ENCODE data around the gene XRCC3.
A peak's percentile ranks its signal among the peaks of the same experiment; 100 is the strongest.

XRCC3 gene

DNA sequence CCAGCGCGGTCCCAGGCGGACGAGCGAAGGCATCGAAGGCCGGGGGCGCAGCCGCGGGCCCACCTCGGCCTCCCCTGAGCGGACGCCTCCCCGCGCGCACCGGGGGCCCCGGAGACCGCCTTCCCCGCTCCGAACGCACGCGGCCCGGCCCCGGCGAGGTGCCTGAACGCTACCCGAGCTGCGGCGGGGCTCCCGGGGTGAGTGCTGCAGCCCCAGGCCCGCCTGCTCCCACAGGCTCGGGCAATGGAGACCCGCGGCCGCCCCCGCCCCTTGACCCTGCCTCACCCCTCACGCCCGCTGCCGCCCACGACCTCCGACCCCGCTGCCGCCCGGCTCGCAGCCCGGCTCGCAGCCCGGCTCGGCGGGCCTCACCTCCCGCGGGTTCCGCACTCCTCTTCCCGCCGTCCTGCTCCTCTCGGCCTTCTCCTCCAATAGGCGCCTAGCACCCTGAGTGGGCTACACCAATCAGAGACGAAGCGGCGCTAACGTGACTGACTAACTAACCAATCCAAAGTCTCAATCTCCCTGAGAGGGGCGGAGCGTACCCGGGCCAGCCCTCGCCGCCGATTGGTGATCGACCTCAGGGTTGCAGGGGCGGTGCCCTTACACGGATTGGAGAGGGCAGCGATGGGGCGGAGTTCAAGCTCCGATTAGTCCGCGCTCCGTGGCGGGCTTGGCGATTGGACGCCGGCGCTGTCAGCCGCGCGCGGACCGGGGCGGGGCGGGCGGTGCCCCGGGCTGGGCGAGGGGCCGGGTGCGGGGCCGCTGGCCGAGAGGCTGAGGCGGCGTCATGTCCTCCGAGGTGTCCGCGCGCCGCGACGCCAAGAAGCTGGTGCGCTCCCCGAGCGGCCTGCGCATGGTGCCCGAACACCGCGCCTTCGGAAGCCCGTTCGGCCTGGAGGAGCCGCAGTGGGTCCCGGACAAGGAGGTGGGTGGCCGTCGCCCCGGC, at the start of gene XRCC3, which contains the start of gene ZFYVE21:
TSS of gene XRCC3 (minus strand) at position 400 of the 949 bp plus-strand sequence. CDS start 4,364 bp downstream, outside the sequence.
TSS of gene ZFYVE21 (plus strand) at position 759 of the 949 bp plus-strand sequence. CDS start at position 791, 32 bp downstream.
- DNase-seq = peak; percentile 100

DNA sequence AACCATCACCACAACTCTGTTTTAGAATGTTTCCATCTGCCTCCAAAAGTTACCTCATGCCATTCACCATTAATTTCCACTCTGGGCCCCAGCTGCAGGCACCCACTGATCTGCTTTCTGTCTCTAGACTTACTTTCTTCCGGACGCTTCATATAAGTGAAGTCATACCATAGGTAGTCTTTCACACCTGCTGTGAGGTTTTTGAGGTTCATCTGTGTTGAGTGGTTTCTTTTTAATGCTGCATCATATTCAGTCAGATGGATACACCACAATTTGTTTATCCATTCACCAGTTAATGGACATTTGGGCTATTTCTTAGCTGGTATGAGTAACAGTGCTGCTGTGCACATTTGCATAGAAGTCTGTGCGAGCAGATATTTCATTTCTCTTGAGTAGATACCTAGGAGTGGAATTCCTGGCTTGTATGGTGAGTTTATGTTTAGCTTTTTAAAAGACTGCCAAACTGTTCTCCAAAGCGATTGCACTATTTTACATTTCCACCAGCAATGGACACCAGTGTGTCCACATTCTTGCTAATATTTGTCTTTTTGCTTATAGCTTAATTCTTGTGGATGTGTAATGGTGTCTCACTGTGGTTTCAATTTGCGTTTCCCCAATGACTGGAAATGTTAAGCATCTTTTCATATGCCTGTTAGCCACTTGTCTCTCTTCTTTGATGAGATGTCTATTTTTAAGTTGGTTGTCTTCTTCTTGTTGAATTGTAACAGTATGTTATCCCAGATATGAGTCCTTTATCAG, 48.7 kb upstream of the XRCC3 start:
- no peak for DNase-seq

DNA sequence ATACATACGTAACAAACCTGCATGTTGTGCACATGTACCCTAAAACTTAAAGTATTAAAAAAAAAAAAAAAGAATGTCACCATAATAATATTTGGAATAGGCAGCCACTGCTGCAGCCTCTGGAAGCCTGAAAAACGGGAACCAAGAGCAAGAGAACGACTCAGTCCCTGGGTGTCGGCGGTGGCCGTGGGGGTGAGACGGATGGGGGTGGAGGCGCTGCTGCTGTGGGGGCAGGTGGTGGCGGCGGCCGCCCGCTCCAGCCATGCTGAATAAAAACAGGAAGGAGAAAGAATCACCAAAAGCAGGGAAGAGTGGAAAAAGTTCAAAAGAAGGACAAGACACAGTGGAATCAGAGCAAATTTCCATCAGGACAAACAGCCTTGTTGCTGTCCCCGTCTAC, 47.3 kb upstream of the XRCC3 start:
- no peak for DNase-seq

DNA sequence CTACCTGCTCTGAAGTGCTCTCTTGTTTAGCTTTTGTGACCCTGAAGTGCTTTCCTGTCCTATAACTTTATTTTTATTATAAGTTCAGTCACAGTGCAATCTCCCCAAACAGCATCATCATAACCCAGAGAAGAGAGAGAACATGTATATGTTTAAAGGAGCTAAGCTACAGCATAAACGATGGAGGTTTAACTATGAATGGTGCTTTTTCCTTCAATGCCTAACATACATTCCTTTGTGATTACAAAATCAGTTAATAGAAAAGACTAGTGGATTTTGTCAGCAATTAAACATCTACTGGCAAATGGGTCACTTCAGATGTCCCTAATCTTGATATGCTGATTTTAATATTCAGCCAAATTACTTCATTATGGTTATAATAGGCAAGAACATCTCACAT, 46.8 kb upstream of the XRCC3 start:
- no peak for DNase-seq

DNA sequence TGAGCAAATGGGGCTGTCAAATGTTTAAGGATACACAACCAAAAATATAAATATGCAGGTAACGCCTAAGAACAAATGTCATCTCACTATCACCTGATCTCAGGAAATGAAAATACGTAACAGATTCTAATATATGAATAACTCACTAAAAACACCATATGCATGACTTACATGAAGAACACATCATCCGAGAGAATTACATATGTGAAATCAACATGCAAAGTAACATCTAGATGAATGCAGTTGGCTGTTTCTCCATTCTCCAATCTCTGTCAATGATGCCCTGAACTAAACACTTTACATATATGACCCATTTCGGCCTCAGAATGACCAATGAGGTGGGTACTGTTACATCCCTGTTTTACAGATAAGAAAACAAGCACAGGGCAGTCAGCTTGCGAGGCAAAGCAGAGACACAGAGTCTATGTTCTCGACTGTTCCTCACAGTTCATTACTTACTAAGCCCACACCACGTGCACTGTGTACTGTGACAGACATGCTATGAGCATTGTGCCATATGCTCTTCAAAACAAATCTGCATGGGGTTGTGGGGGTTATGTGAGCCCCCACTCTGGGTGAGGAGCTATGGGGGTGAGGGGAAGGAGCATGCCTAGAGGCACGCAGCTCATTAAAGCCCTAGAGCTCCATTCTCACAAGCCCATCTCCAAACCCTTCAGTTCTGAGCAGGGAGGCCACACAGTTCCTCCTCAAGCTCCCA, 43.0 kb upstream of the XRCC3 start:
- no peak for DNase-seq

DNA sequence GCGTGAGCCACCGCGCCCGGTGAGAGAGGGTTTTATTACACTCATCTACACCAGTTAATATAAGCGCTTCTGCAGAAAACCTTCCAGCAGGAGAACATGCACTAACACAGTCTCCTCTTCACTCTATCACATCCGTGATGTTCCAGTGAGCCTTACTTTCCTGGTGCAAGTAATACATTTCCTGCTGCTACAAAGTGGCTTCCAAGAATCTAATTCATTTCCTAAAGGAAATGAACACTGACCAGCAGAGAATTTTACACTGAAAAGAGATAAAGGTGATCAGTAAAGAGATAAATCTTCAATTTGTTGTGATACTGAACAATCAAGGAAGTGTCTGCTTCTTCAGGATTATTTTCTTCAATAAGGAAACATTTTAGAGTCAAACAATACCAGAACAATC, 39.8 kb upstream of the XRCC3 start:
- DNase-seq = no peak

DNA sequence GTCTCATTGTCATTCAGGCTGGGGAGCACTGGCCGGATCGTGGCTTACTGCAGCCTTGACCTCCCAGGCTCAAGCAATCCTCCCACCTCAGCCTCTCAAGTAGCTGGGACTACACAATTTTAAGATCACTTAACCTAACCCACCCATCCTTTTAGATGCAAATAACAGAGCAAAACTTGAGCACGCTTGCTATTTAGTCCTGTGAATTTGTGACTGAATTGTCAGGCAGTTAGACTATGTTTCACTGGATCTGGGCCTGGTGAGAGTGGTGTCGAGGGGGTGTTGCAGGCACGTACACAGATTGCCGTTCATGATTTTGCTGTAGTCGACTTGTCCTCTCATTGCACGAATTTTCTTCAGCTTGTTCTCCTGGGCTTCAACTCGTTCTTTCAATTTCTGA, 38.5 kb upstream of the XRCC3 start:
- no peak for DNase-seq

DNA sequence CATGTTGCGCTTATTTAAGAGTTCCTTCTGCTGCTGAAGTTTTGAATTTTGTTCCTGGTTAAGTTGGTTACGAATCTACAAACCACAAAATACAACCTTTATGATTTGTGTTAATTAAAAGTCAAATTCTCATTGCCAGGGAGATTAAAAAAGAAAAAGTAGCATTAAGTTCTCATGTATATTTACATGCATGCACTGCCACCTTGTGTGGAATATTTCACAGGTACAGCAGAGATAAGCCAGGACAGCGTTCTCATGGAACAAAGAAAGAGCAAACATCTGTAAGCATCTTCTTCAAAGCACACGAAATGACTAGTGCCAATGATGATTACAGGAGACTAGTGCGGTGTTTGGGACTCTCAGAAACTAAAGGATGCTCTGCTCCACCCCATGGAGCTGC, 34.6 kb upstream of the XRCC3 start:
- no peak for DNase-seq

DNA sequence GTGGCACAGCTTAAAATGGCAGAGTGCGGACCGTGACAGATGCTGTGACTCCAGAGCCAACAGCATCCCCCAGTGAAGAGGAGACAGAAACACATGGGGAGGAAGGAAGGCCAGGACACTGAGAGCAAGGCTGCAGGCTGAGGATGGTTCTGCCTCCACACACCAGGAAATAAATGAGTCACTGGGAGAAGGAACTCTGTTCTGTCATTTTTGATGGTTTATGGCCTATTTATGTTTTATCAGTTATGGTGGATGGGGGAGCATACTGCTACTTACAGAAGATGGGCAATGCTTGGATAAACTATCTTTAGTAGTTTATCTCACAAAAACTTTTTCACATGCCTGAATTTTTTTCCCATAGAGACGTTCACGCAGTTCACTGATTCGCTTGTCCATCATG, 34.2 kb upstream of the XRCC3 start:
- DNase-seq = no peak

DNA sequence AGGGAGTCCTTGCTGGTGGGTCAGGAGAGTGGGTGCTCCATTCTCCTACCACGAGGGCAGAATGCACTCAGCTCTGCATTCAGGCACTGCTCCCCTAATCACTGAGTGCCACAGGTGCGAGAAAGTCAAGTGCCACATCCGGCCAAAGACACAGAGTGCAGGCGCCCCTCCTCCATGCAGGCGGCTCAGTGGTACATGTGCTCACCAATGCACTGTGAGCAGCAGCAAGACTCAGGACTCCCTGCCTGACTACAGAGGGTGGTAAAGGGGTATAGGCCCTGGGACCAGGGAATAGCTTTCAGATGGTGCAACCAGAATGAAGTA, 33.2 kb upstream of the XRCC3 start:
- peak; percentile 40 for DNase-seq

DNA sequence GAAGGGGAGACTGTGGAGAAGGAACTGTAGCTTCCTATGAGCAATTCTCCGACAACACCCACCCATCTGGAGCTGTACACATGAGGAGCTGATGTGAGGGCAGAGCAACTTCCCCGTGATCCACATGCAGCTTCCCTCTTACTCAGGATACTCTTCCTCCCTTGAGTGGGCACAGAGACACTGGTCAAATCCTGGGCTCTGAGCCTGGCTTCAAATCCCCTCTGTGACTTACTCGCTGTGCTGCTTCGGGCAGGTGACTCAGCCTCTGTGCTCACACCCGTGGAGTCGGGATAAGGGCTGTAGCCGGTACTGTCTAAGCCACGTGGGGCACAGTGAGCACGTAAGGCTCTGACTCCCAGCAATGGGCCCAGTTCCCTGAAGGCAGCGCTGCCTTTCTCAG, 31.4 kb upstream of the XRCC3 start:
- no peak for DNase-seq

DNA sequence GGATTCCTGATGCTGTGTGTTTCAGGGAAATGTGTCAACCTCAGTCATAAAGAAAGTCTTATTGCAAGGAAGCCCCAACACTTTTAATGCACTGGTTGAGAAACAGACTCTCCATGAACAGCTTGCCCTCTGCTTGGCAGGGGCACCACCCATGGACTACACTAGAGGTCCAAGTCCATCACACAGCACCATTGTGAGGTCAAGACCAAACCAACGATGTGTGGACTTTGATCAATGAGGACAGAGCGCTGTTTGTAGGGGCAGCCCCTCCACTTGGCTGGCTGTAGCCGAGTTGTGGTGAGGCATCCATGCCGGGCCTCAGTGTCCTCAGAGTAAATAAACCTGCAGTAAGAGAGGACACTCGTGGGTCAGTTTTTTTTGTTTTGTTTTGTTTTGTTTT, 30.2 kb upstream of the XRCC3 start:
- DNase-seq = no peak

DNA sequence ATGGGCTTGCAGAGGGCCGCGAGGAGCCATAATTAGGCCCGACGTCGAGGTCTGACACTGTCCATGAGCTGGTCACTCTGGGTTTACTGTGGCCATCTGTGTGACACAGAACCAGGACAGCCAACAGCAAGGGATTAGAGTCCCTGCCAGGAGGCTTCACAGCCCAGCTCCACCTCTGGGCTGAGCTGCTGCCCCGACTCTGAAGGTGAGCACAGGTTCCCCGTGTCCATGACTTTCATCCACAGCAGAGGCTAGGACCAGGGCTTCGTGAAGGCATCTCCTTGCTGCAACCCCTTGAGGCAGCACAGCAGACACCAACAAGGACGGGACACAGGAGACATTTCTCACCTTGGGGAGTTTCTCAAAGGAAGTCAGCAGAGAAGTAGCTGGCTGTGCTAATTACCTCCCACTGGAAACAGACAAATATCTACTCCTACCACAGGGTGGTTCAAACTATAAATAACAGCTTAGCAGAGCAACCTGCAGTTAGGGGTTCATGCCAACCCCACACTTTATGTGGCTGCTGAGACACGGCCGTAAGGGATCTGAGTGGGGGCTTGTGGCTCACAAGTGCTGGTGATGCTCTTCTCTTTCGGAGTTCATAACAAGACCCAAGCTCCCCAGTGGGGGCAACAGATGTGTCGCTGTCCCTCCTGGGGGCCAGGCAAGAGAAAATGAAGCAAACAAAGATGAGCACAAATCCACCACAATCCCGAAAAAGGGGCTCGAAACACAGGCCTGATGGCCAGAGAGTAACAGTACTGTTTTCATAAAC, 29.6 kb upstream of the XRCC3 start:
- no peak for DNase-seq

DNA sequence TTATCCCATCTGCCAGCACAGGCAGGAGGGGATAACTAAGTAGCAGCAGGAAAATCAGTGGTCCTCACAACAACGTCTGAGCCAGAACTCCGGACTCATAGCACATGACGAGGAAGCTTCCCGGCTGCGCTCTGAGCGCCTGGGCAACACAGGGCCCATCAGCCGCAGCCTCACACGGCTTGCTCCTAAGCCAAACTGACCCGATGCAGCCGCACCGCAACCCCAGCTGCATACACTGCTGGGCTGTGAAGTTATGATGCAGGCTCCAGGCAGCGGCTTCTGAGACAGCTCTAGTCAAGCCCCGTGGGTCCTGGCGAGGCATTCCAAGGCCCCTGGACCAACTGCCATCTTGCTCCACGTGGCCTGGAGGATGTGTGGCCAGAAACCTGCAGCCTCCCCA, 28.4 kb upstream of the XRCC3 start:
- no peak for DNase-seq

DNA sequence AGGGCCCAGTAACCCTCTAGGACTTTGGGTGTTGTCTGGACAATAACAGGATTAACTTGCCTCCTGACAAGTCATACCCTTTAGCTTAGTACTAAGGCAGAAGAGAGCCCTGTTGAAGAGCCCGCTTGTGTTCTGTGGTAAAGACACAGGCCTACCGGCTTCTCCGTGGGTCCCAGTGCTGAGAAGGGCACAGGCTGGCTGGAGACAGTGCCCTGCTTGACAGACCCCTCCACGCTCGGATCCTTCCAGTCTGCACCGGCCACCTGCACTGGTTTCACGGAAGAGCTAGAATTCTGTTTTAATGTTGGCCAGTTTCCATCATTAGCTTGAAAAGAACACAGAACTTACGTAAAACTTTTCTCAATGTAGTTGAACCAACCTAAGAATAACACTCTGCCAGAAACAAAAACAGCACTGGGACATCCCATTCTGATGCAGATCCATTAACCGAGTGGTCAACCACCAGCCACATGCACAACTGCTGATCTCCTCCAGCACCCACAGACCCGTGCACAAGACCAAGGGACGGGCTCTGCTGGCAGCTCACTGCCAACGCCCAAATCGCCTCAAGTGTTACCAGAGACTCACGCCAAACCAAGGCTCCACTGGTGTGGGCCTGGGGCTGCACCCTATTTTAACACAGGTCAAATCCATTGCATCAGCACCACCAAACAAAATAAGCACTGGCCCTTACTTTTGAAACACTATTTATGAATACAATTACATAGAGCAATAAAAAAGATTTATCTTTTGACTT, 27.4 kb upstream of the XRCC3 start:
- no peak for DNase-seq

DNA sequence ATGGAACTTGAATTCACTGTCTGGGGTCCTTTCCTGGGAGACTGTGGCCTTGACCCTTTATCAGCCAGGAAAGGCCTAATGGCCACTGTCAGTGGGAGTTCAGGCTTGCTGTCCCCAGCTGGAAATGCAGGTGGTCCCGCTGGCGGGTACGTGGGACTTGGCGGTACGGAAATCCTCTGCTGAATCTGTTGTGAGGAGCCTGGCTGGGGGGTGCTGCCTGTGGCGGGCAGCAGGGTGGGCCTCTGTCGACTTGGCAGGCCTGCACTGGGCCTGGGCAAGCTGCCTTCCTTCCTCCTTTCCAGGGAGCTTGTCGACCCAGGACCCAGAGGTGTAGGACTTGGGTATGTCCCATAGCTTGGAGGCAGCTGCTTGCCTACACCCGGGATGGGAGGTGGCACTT, 26.6 kb upstream of the XRCC3 start:
- no peak for DNase-seq

DNA sequence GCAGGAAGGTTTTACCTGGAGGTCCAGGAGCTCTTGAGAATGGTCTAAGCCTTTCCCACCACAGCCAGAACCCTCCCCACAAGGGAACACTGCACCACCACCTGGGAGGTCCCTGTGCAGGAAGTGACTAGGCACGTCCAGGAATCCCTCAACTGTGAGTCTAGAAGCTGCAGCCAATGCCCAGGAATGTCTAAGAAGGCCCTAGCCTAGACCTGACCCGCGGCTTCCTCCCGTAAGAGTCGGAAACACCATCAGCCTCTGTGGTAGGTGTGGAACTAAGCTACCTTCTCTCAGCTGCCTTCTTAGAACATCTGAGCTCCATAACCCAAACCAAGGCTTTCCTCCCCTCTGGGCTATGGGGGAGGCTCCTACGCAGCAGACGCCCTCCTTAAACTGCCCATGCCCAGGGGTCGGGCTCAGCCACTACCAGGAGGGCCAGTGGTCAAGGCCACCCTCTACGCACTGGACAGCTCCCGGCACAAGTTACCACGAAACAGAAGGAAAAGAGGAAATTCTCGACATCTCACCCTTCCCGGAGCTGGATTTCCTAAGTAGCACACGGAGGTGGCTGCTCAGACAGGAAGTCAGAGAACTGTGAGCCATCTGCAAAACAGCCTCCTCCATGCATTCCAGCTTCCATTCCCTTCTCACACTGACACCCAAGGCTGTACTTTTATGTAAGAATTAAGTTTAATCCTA, 25.9 kb upstream of the XRCC3 start:
- no peak for DNase-seq

DNA sequence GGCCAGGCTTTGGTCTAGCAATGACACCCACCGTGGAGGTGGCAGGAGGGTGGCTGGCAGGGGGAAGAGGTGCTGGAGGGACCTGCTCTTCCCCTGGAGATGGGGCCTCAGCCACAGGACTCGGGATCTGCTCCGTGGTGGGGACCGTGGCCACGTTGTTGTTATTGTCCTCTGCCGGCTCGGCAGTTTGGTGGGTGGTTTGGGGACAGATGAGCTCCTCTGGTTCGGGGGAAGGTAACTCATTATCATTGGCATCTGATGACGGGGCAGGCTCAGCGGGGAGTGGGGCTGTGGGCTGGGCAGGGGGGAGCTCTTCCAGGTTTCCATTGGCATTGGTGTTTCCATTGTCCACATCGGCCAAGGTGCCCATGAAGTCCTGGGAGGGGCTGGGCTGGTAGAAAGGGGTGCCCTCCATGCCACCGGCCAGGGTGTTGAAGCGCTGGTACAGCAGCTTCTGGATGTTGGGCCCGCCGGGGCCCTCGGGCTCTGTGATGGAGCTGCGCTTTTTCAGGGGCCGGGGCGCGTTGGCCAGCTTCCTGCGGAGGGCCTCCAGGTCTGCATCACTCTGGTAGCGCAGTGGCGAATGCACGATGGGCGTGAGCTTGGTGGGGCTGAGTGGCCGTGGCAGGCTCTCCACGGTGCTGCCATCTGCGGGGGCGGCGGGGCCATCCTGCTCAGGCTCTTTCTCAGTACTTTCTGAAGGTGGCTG, 24.7 kb upstream of the XRCC3 start:
- no peak for DNase-seq

DNA sequence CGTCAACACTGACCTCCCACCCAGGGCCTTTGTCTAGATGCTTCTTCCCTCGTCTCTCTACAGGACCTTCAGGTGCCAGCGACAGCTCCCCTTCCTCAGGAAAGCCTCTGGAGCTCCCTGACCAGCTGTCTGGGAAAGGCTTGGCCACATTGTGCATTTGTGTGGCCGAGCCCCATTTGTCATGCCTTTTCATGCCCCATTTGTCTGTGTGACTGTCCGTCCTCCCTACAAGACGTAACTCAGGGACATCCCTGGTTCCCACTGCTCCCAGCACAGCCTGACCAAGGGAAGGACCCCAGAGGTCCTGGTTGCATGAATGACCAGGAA, 24.2 kb upstream of the XRCC3 start:
- no peak for DNase-seq

DNA sequence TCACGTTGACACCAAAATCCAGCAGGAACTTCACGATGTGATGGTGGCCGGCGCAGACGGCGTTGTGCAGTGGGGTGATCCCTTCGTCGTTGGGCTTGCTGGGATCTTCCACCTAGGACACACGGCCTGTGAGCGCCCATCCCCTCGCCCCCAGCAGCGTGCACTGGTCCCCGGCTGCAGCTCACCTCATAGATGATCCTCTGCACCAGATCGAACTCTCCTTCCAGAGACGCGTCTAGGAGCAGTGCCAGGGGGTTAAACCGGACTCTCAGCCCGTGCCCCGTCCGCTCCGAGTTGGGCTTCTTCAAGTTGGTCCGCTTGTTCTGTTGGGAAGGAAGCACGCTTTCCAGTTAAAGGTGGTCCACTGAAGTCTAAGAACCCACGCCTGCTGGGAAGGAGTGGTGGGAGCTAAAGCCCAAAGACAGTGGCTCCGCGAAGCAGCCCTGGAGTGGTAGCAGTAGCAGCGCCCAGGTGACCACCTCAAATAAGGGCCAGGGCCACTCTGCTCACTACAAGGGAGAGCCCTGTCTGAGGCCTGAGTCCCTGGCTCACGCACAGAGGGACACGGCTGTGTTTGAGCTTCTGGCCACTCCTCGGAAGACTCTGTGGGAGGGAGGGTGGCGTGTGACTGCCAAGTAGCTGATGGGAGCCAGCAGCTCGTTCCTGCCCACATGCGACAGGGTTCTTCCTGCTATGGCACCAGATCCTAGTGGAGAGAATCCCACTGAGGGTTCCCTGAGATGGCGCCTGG, 23.6 kb upstream of the XRCC3 start:
- DNase-seq = no peak

Data from activated effector memory CD4-positive, alpha-beta T cell treated with Interleukin-2 at 50 U/mL for 16 hours (primary cell).